Sigmoid colon (tissue), 4 donors: ENCODE results near the gene ADARB2.

ENCODE experiments used
- EP300 ChIP-seq, 4 donors: sonication (generic); formaldehyde crosslinking; IDR thresholded peaks; one replicate each; pipeline ENCODE4 v1.6.1; 2017; ENCODE audit warnings: antibody characterized with exemption in 4 of 4
- POLR2A ChIP-seq, 2 donors: fragments of 450-650 bp; IDR thresholded peaks; one replicate each; pipeline ENCODE4 v1.6.1; 2016; ENCODE audit warnings: antibody characterized with exemption in 2 of 2, mild to moderate bottlenecking in 2 of 2, moderate library complexity in 2 of 2
- POLR2AphosphoS5 ChIP-seq, 4 donors: sonication (generic); formaldehyde crosslinking; IDR thresholded peaks; one replicate each; pipeline ENCODE4 v1.6.1; 2017; ENCODE audit warnings: antibody characterized with exemption in 4 of 4
- TF ChIP-seq, protein P1 (sequence below), 4 experiments: fragments of 450-650 bp in 3 of 4; fragments of 200-600 bp in 1 of 4; IDR thresholded peaks; one replicate each; pipeline ENCODE4 v1.5.1; 2016 to 2019; ENCODE audit warnings: antibody characterized with exemption in 4 of 4, mild to moderate bottlenecking in 3 of 4, moderate library complexity in 2 of 4

DNA sequence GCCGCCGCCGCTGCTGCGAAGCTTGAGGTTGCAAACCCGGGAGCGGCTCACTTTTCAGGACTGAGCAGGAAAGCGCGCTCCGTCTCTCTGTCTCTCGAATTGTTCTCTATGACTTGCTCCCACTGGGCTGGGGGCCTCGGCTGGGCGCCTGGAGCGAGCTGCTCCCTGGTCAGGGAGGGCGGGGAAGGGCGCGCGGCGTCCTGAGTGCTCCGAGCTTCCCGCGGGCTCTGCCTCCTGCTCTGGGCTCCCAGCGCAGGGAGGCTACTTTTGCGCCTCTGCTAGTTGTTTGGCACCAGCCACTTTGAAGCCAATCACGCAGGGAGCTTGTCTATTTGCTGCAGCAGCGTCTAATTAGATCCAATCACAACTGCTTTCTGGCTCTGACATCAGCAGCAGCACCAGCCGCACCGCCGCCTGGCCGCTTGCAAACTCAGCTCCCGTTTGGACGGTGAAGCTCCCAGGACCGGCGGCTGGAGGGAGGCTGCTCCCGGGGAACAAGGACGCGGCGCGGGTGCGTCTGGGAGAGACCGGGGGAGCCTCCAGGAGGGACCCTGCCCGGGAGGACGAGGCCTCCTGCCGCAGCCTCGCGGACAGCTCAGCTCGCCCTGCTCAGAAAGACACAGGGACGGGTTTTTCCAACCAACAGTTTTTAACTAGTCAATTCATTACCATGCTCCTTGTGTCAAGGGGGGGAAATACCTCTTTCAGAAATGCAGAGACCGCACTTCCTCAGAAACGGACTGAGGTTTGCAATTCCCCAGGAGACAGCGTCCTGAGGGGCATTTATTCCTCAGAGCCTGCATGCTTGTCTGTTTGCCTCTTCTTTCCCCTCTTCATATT lies at the start of gene ADARB2:
- TF ChIP-seq POLR2A (IDR thresholded peaks at IDR 0.05) (no peak), POLR2AphosphoS5 (IDR thresholded peaks at IDR 0.05) (no peak), EP300 (IDR thresholded peaks at IDR 0.05) (no peak)
- TF ChIP-seq, protein P1, sequence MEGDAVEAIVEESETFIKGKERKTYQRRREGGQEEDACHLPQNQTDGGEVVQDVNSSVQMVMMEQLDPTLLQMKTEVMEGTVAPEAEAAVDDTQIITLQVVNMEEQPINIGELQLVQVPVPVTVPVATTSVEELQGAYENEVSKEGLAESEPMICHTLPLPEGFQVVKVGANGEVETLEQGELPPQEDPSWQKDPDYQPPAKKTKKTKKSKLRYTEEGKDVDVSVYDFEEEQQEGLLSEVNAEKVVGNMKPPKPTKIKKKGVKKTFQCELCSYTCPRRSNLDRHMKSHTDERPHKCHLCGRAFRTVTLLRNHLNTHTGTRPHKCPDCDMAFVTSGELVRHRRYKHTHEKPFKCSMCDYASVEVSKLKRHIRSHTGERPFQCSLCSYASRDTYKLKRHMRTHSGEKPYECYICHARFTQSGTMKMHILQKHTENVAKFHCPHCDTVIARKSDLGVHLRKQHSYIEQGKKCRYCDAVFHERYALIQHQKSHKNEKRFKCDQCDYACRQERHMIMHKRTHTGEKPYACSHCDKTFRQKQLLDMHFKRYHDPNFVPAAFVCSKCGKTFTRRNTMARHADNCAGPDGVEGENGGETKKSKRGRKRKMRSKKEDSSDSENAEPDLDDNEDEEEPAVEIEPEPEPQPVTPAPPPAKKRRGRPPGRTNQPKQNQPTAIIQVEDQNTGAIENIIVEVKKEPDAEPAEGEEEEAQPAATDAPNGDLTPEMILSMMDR (IDR thresholded peaks at IDR 0.05): no peak
